Chondrocyte (in vitro differentiated cells): Measurements from ENCODE around the gene SUSD4. TPM values are rescaled to one million over a fixed set of nuclear protein-coding genes. Genes with fewer than 3 reads are reported as not detected.

Source experiments
- DNase-seq: peaks from one replicate; pipeline ENCODE4 v3.0.0; 2021; ENCODE audit warnings: mixed read lengths, low spot score
- H3K27ac Mint-ChIP-seq: one replicate; pipeline ENCODE4 v1.8.0; 2021; ENCODE audit warnings: mild to moderate bottlenecking, moderate library complexity, mixed read lengths; ENCODE audit not compliant: unreplicated experiment
- H3K27me3 Mint-ChIP-seq: 2 replicates; pipeline ENCODE4 v1.8.0; 2021; ENCODE audit warnings: low read depth, mixed read lengths
- H3K36me3 Mint-ChIP-seq: 2 replicates; pipeline ENCODE4 v1.8.0; 2021; ENCODE audit warnings: low read depth, mixed read lengths
- H3K4me1 Mint-ChIP-seq: 2 replicates; pipeline ENCODE4 v1.8.0; 2021; ENCODE audit warnings: low read depth, mild to moderate bottlenecking, mixed read lengths
- H3K4me3 Mint-ChIP-seq: one replicate; pipeline ENCODE4 v1.8.0; 2021; ENCODE audit warnings: mild to moderate bottlenecking, moderate library complexity, mixed read lengths; ENCODE audit not compliant: unreplicated experiment
- H3K9me3 Mint-ChIP-seq: 2 replicates; pipeline ENCODE4 v1.8.0; 2021; ENCODE audit warnings: low read depth, mixed read lengths
- CTCF ChIP-seq: fragments of 200-600 bp; sonication (generic); IDR thresholded peaks from 2 replicates; pipeline ENCODE4 v1.5.0; 2021; ENCODE audit warnings: antibody characterized with exemption, mild to moderate bottlenecking, moderate library complexity
- total RNA-seq: library from RNA; stranded (reverse); gene quantifications from 3 replicates; pipeline ENCODE4 v1.2.1, GENCODE V29; 2021

SUSD4 gene
- total RNA-seq, 1 donor from 2014 or later, result 0.42 TPM

GRCh38 chr1:223330466-223330865 lies 33.5 kb downstream of the SUSD4 start:
- DNase-seq, result no peak
- H3K27me3 Mint-ChIP-seq, result peaks cover 35% of the 10 kb centered on the region
- peaks cover 3% of the 10 kb centered on the region for H3K9me3 Mint-ChIP-seq
- no peak overlapping the region for H3K27ac Mint-ChIP-seq
- no peak for TF ChIP-seq CTCF
- H3K4me3 Mint-ChIP-seq, result no peak overlapping the region
- peaks cover 2% of the 10 kb centered on the region for H3K4me1 Mint-ChIP-seq
- no peaks in the 10 kb centered on the region for H3K36me3 Mint-ChIP-seq

- Mint-ChIP-seq H3K36me3 (no peaks in the 10 kb centered on the region), H3K4me3 (no peak overlapping the region), H3K4me1 (peaks cover 2% of the 10 kb centered on the region), H3K27me3 (peaks cover 37% of the 10 kb centered on the region), H3K27ac (no peak overlapping the region), H3K9me3 (no peaks in the 10 kb centered on the region)
- TF ChIP-seq CTCF, result no peak
- DNase-seq, result no peak
Measured at GRCh38 chr1:223329664-223330415, 34.1 kb downstream of the SUSD4 start.

DNA sequence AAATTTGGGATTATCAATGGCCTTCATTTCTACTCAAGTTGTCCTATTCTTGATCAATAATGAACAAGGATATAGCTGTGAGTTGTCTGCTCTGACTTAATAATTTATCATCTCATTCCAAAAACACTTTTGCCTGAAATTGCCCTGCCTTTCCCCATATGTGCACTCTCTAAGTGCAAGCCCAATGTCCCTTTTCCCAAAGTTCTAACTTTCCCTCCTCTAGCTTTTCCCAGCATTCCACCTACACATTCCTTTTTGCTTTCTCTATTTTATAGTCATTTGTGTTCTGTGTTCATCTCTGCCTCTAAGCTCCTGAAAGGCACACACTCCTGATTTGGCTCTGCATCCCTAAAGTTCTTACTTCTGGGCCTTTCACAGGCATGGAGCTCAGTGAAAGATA lies 34.7 kb downstream of the SUSD4 start:
- no peaks in the 10 kb centered on the region for H3K9me3 Mint-ChIP-seq
- no peaks in the 10 kb centered on the region for H3K36me3 Mint-ChIP-seq
- no peak for DNase-seq
- H3K27ac Mint-ChIP-seq, result no peak overlapping the region
- peaks cover 39% of the 10 kb centered on the region for H3K27me3 Mint-ChIP-seq
- peaks cover 2% of the 10 kb centered on the region for H3K4me1 Mint-ChIP-seq
- TF ChIP-seq CTCF, result no peak
- no peak overlapping the region for H3K4me3 Mint-ChIP-seq

GRCh38 chr1:223328566-223328965 lies 35.4 kb downstream of the SUSD4 start:
- Mint-ChIP-seq H3K27ac (no peak overlapping the region), H3K4me1 (peaks cover 2% of the 10 kb centered on the region), H3K27me3 (peaks cover 40% of the 10 kb centered on the region), H3K36me3 (no peaks in the 10 kb centered on the region), H3K4me3 (no peak overlapping the region), H3K9me3 (no peaks in the 10 kb centered on the region)
- no peak for TF ChIP-seq CTCF
- no peak for DNase-seq

- TF ChIP-seq CTCF, result no peak
- Mint-ChIP-seq H3K36me3 (peaks cover 2% of the 10 kb centered on the region), H3K4me3 (no peak overlapping the region), H3K4me1 (peaks cover 2% of the 10 kb centered on the region), H3K27ac (no peak overlapping the region), H3K9me3 (no peaks in the 10 kb centered on the region), H3K27me3 (peaks cover 43% of the 10 kb centered on the region)
- no peak for DNase-seq
Measured at GRCh38 chr1:223326776-223327175, 37.2 kb downstream of the SUSD4 start.
